Esophagus (tissue), 2 donors: ENCODE measurements around the gene CUL4A. TPM values are rescaled to one million over a fixed set of nuclear protein-coding genes. Genes with fewer than 3 reads are reported as not detected.

ENCODE experiments used
- H3K27ac ChIP-seq, 2 donors: one replicate each; pipeline ENCODE4 v1.5.1; 2013; ENCODE audit warnings: low read depth in 2 of 2, mild to moderate bottlenecking in 2 of 2, inconsistent platforms in 1 of 2, low read length in 1 of 2, moderate library complexity in 1 of 2
- H3K27me3 ChIP-seq, 2 donors: one replicate each; pipeline ENCODE4 v1.6.1; 2013; ENCODE audit warnings: low read length in 2 of 2, control low read depth in 1 of 2, mild to moderate bottlenecking in 1 of 2; ENCODE audit not compliant: insufficient read depth in 2 of 2, control insufficient read depth in 1 of 2
- H3K36me3 ChIP-seq, 2 donors: one replicate each; pipeline ENCODE4 v1.6.1; 2013; ENCODE audit warnings: low read length in 1 of 2; ENCODE audit not compliant: control insufficient read depth in 2 of 2, insufficient read depth in 2 of 2
- H3K4me1 ChIP-seq, 2 donors: one replicate each; pipeline ENCODE4 v1.6.1; 2013; ENCODE audit warnings: low read length in 1 of 2; ENCODE audit not compliant: control insufficient read depth in 2 of 2, insufficient read depth in 2 of 2
- H3K4me3 ChIP-seq, 2 donors: one replicate each; pipeline ENCODE4 v1.5.1; 2013; ENCODE audit warnings: low read length in 2 of 2, mild to moderate bottlenecking in 2 of 2, low read depth in 1 of 2, moderate library complexity in 1 of 2
- H3K9me3 ChIP-seq, 2 donors: one replicate each; pipeline ENCODE4 v1.6.1; 2013; ENCODE audit warnings: mild to moderate bottlenecking in 2 of 2, low read depth in 1 of 2, low read length in 1 of 2, moderate library complexity in 1 of 2; ENCODE audit not compliant: control insufficient read depth in 2 of 2, insufficient read depth in 1 of 2
- WGBS, 2 donors: extraction: QIAGEN DNeasy Blood & Tissue Kit; methylation state at CpG; one replicate each; pipeline ENCODE4 v1.1.7; 2013; 5-methylcytosine and 5-hydroxymethylcytosine counted together
- polyA plus RNA-seq, 2 donors: library from polyadenylated mRNA; stranded (reverse); fragments of 200-250 nt; gene quantifications; one replicate each; pipeline ENCODE4 v1.2.3, GENCODE V29; 2013
- donor health status: healthy with polysubstance abuse.
- donor health status: Bipolar disorder and iron deficiency.

Gene CUL4A
- polyA plus RNA-seq, 2 donors: 21.0 to 31.2 TPM

DNA sequence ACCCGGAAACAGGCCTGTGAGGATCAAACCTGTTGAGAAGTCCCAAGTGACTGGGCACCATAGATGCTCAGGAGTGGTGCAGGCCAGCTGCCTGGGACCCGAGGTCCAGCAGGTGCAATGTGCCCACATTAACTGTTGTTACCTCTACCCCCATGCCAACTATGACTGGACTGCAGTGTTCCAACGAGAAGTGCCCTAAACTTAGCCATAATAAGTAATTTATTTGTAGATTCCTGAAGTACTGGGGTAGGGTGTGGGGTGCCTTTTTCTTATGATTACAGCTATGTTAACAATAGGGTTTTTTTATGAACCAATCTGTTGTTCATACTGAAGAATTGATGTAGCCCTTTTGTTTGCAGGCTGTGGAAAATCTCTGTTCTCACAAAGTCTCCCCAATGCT, 9.2 kb downstream of the CUL4A start:
- Histone ChIP-seq H3K4me1 (peaks cover 3 to 18% of the 10 kb centered on the region in 2 donors), H3K27ac (no peak overlapping the region), H3K27me3 (no peaks in the 10 kb centered on the region), H3K4me3 (no peak overlapping the region), H3K36me3 (peaks cover 2 to 29% of the 10 kb centered on the region in 2 donors), H3K9me3 (no peaks in the 10 kb centered on the region)
- WGBS, 2 donors: 80 to 85% methylated on average over 3 of the region's 3 CpGs

DNA sequence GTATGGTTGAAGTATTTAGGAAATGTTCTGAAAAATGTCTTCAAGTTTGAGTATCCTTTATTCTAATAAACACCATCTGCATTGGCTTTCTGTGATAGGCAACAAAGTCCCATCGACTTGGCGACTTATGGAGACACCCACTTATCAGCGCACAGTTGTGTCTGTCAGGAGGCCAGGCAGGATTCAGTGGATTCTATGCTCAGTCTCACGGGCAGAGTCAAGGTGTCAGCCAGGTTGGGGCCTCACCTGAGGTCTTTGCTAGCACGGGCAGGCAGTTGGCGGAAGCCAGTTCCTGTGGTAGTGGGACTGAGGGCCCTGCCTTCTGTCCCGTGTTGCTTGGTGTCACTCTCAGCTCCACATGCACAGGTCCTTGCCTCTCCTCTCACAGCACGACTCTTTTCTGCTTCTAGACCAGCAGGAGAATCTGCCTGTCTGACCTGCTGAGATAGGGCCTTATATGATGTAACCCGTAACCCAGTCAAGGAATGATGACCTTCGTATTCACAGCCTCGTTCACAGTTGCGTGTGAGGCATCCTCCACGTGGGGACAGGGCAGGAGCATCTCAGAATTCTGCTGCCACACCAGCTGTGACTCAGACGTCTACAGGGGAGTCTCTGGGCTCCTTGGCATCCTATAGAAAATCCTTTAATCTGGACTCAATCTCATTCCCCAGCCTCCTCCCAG, 10.0 kb downstream of the CUL4A start:
- peaks cover 3 to 18% of the 10 kb centered on the region in 2 donors for H3K4me1 ChIP-seq
- no peak overlapping the region for H3K27ac ChIP-seq
- no peak overlapping the region for H3K4me3 ChIP-seq
- no peaks in the 10 kb centered on the region for H3K9me3 ChIP-seq
- 81 to 86% methylated on average over 14 of the region's 14 CpGs for WGBS, 2 donors
- H3K36me3 ChIP-seq: peaks cover 6 to 34% of the 10 kb centered on the region in 2 donors
- no peaks in the 10 kb centered on the region for H3K27me3 ChIP-seq

DNA sequence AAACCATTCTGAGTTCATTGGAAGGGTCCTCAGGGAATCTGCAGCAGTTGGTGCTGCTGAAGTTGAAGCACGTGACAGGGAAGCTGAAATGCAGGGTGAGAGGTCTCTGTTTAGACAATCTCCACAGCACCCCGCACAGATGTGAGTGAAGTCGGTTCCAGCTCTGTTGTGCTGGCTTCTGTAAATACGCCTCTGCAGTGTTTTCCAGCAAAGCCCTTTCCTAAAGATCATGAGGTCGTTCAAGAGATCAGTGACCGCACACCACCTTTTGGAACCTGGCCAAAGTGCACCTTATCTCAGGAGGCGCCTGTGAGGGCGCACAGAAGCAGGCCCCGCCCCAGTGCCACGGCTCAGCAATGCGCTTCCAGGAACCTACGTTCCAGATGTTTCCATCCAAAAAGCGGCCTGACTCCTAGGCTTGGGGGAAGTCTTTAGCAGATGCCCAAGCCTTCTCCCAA, 10.8 kb downstream of the CUL4A start:
- Histone ChIP-seq H3K36me3 (peaks cover 10 to 33% of the 10 kb centered on the region in 2 donors), H3K27ac (no peak overlapping the region), H3K27me3 (no peaks in the 10 kb centered on the region), H3K9me3 (no peaks in the 10 kb centered on the region), H3K4me1 (peaks cover 0 to 14% of the 10 kb centered on the region in 2 donors), H3K4me3 (no peak overlapping the region)
- 69 to 76% methylated on average over 13 of the region's 13 CpGs for WGBS, 2 donors

DNA sequence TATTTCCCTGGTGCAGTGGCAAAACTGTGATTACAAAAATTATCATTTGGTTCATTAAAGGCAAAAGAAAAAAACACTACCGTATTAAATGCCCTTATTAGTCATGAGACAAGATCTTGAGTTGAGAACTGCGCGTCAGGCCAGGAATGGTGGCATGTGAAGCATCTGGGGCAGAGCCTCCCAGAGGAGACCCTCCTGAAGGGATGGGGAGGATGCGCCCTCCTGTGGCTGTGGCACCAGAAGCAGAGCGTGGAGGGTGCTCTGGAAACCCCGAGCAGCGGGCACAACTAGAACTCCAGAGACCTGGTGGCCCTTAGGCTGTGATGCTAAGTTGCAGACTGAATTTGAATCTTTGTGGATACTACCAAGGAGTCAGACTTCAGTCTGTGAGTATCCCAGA, 11.5 kb downstream of the CUL4A start:
- Histone ChIP-seq H3K27ac (no peak overlapping the region), H3K36me3 (peaks cover 10 to 33% of the 10 kb centered on the region in 2 donors), H3K27me3 (no peaks in the 10 kb centered on the region), H3K4me1 (peaks cover 0 to 7% of the 10 kb centered on the region in 2 donors), H3K4me3 (no peak overlapping the region), H3K9me3 (no peaks in the 10 kb centered on the region)
- 92% methylated on average over 7 of the region's 7 CpGs for WGBS, 2 donors

DNA sequence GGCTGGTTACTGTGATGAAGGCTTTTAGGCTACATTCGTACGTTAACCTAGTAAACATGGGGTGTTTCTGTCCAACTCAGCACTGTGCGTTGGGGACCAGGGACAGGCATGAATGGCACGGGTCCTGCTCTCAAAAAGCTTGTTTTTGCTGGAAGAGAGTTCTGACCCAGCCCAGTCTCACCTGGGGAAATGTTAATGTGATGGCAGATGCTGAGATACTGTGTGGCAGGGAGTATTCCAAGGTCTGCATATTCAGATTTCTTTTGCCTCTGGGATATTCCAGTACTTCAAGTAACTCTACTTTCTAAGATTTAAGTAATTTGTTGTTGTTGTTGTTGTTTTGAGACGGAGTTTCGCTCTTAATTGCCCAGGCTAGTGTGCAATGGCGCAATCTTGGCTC, 13.7 kb downstream of the CUL4A start:
- H3K27me3 ChIP-seq: no peaks in the 10 kb centered on the region
- WGBS, 2 donors: 94 to 96% methylated on average over 7 of the region's 7 CpGs

DNA sequence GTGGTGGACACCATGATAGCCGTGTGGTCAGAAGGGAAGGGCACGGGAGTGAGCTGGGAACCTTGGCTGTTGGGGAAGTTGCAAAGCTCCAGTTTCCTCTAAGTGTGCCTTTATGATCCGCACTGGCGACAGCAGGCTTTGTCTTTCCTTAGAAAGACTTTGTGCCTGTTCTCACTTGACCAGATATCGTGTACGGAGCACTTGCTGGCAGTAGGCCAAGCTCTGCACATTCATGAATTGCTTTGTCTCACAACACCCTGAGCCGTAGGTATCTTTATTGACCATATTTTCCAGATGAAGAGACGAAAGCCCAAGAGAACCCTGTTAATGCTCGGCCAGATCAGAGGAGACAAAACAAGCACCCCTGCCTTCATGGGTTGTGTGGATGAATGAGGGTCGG, 15.1 kb downstream of the CUL4A start:
- Histone ChIP-seq H3K4me1 (peaks cover 0 to 2% of the 10 kb centered on the region in 2 donors), H3K9me3 (no peaks in the 10 kb centered on the region), H3K36me3 (peaks cover 14 to 43% of the 10 kb centered on the region in 2 donors), H3K27ac (no peak overlapping the region), H3K4me3 (no peak overlapping the region), H3K27me3 (no peaks in the 10 kb centered on the region)
- 65 to 74% methylated on average over 10 of the region's 10 CpGs for WGBS, 2 donors

More for the DNA sequence above, 13.7 kb downstream of the CUL4A start:
- Histone ChIP-seq H3K27ac (no peak overlapping the region), H3K9me3 (no peaks in the 10 kb centered on the region), H3K36me3 (peaks cover 12 to 41% of the 10 kb centered on the region in 2 donors), H3K4me3 (no peak overlapping the region), H3K4me1 (peaks cover 0 to 5% of the 10 kb centered on the region in 2 donors)

DNA sequence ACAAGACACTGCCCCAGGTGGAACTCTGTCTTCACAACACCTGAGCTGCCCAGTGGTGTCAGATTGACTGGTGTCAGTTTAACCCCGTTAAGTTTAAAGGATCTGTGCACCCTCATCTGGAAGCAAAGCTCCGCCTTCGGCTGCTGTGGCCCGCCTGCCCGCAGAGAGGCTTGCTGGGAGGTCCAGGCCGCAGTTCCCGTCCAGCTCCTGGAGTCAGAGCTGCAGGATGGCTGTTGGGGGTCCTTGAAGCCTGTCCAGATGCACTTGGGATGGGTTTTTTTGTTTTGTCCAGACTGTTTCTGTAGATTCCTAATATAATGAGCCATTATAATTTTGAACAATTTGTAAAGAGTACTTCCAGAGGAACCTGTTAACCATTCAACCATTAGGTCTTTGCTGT, 16.1 kb downstream of the CUL4A start:
- Histone ChIP-seq H3K36me3 (peaks cover 14 to 43% of the 10 kb centered on the region in 2 donors), H3K27me3 (no peaks in the 10 kb centered on the region), H3K4me1 (no peaks in the 10 kb centered on the region), H3K9me3 (no peaks in the 10 kb centered on the region), H3K27ac (no peak overlapping the region), H3K4me3 (no peak overlapping the region)
- WGBS, 2 donors: 90 to 94% methylated on average over 7 of the region's 7 CpGs

DNA sequence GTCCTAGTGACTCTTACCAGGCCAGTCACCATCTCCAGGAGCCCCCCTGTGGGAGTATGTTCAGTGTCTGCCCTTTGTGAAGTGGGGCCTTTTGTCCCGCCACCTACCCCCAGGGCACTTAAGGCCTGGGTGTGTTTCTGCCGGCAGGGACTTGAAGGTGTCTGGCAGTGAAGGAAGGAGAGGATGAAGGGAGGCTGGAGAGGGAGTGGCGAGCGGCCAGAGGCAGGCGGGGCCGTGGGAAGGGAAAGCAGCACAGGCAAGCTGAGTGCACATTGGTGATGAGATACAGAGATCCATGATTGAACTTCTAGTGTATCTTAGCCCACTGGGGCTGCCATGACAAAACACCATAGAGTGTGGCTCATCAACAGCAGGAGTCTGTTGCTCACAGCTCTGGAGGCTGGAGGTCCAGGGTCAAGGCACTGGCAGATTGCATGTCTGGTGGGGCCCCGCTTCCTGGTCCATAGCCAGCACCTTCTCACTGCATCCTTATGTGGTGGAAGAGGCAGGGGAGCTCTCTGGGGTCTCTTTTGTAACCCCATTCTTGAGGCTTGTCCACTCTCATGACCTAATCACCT, 17.5 kb downstream of the CUL4A start:
- H3K9me3 ChIP-seq: no peaks in the 10 kb centered on the region
- H3K36me3 ChIP-seq: peaks cover 17 to 42% of the 10 kb centered on the region in 2 donors
- H3K27me3 ChIP-seq: no peaks in the 10 kb centered on the region
- H3K4me1 ChIP-seq: no peaks in the 10 kb centered on the region
- H3K27ac ChIP-seq: no peak overlapping the region
- WGBS, 2 donors: 70 to 72% methylated on average over 7 of the region's 7 CpGs
- H3K4me3 ChIP-seq: no peak overlapping the region

DNA sequence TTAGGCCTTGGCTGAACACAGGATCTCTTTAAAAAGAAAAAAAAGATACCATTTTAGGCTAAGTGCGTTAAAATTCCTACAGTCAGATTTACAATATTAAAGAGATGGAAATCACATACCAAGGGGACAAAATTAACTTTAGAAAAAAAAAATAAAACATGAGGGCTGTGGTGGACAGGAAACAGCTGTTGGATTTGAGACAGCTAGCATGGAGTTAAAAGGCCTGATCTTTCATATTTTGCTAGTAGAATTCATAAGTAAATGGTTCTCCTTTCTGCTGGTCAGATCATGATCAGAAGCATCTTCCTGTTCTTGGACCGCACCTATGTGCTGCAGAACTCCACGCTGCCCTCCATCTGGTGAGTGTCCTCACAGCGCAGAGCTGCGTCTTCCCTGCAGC, 19.7 kb downstream of the CUL4A start:
- H3K27ac ChIP-seq: no peak overlapping the region
- no peaks in the 10 kb centered on the region for H3K9me3 ChIP-seq
- 88 to 89% methylated on average over 5 of the region's 5 CpGs for WGBS, 2 donors
- no peaks in the 10 kb centered on the region for H3K27me3 ChIP-seq
- peaks cover 17 to 31% of the 10 kb centered on the region in 2 donors for H3K36me3 ChIP-seq
- H3K4me1 ChIP-seq: no peaks in the 10 kb centered on the region
- H3K4me3 ChIP-seq: no peak overlapping the region

DNA sequence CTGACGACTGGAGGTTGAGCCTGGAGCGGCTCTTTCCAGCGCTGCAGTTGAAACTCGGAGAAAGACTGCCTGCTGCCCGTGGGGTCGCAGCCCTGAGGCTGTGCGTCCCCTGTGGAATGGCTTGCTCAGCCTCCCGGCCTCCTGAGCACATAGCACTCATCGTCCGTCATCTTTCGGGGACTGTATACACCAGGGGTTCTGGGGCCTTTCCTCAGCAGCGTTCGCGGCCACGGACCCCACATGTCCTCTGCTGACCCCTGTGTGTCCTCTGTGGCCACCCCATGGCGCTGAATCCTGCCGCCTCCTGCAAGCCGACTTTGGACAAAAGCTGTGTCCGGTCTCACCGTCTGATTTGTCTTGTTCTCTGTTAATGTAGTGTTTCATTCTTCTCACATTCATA, 20.4 kb downstream of the CUL4A start:
- H3K9me3 ChIP-seq: no peaks in the 10 kb centered on the region
- no peaks in the 10 kb centered on the region for H3K27me3 ChIP-seq
- H3K36me3 ChIP-seq: peaks cover 17 to 30% of the 10 kb centered on the region in 2 donors
- no peak overlapping the region for H3K27ac ChIP-seq
- H3K4me1 ChIP-seq: no peaks in the 10 kb centered on the region
- no peak overlapping the region for H3K4me3 ChIP-seq
- 89 to 91% methylated on average over 20 of the region's 20 CpGs for WGBS, 2 donors
